ENCODE measurements around the gene PIM1.
"Not testable (repeated sequence)": the region's sequence is repeated elsewhere in the genome, so short reads cannot be mapped to it uniquely, and the experiment has no call there.

PIM1 gene

DNA sequence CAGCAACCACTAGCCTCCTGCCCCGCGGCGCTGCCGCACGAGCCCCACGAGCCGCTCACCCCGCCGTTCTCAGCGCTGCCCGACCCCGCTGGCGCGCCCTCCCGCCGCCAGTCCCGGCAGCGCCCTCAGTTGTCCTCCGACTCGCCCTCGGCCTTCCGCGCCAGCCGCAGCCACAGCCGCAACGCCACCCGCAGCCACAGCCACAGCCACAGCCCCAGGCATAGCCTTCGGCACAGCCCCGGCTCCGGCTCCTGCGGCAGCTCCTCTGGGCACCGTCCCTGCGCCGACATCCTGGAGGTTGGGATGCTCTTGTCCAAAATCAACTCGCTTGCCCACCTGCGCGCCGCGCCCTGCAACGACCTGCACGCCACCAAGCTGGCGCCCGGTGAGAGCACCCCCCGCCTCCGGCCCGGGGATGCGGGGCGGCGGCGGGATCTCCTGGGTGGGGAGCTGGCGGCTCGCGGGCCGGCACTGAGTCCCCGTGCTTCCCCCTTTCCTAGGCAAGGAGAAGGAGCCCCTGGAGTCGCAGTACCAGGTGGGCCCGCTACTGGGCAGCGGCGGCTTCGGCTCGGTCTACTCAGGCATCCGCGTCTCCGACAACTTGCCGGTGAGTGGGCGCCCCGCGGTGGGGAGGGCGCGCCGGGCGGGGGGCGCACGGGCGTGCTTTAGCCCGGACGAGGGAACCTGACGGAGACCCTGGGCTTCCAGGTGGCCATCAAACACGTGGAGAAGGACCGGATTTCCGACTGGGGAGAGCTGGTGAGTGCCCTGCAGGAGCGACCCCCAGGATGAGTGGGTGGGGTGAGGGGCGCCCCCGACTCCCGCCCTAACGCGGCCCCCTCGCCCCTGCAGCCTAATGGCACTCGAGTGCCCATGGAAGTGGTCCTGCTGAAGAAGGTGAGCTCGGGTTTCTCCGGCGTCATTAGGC, 585 bp downstream of the PIM1 start:
- peak overlapping the region; percentile 97 for H3K4me3 ChIP-seq (ENCODE audit: low read depth, low read length)

DNA sequence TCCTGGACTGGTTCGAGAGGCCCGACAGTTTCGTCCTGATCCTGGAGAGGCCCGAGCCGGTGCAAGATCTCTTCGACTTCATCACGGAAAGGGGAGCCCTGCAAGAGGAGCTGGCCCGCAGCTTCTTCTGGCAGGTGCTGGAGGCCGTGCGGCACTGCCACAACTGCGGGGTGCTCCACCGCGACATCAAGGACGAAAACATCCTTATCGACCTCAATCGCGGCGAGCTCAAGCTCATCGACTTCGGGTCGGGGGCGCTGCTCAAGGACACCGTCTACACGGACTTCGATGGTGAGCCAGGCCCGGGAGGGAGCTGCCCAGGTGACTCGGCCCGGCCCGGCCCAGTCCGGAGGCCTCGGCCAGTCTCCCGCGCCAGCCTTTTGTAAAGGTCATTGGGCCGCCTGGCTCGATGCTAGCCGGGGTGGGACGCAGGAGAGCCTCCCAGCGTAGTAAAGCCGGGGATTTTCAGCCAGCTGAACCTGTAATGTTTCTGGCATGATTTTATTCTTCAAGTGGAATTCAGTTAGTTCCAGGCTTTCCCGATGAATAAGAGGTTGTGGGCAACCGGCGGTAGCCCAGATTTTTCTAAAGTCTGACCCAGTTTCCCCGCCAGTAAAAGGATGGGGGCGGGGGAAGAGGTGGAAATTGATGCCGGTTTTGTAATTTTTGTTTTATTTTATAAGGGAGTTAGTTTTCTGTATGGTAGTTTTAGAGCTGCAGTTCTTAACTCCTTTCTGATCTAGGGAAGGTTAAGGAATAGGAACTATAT, 1.4 kb downstream of the PIM1 start:
- peak overlapping the region; percentile 97 for H3K4me3 ChIP-seq (ENCODE audit: low read depth, low read length)

DNA sequence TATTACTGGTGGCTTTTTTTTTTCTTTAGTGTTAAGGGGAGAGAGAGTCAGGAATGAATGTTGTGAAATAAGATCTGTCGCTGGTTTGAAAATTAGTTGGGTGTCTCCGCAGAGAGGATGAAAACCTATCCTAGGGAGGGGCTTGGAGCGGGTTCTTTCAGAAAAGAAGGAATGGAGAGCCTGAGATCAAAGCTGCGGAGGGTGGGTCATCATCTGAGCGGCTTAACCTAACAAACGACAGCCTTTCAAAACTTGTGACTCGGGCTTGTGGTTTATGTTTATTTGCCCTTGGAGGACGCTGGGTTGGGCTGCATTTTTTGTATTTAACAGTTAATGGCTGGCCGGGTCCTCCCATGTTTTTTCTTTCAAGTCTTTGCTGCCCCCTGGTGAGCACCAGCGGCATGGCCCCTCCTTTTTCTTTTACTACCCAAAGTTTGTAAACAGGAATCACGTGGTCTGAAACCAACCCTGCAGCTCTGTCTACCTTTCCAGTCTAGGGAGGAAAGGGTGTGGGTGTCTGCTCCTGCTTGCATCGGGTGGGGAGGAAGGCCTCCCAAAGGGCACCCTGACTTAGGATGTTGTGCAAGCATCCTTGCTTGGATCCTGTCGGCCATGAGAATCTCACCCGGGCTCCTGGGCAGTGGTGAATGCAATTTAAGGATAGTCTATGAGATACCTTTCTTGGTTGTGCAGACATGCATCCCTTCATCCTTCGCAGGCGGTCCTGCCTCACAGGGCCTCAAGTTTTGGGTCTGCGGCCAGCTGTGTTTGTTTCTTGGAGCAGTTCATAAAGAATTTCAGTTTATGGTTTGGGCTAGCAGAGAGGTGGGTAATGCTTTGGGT, 2.2 kb downstream of the PIM1 start:
- peak overlapping the region; percentile 97 for H3K4me3 ChIP-seq (ENCODE audit: low read depth, low read length)

DNA sequence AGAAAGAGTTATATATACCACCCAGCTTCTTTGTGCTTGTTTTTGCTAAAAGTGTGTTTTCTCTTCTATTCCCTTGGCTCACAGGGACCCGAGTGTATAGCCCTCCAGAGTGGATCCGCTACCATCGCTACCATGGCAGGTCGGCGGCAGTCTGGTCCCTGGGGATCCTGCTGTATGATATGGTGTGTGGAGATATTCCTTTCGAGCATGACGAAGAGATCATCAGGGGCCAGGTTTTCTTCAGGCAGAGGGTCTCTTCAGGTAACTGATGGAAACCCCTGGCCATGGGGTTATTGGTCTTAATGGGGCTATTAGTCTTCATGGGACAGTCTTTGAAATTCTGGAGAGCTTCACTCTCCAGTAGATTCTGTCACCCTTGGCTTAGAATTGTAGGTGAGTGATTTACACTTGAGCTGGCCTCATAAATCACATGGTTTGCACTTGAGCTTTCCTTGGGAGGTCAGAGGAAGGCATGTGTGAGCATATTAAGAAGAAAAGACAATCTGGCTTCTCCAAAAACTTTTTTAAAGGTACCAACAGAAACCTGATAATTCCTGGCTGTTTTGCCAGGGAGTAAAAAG, 3.0 kb downstream of the PIM1 start:
- peak overlapping the region; percentile 97 for H3K4me3 ChIP-seq (ENCODE audit: low read depth, low read length)

DNA sequence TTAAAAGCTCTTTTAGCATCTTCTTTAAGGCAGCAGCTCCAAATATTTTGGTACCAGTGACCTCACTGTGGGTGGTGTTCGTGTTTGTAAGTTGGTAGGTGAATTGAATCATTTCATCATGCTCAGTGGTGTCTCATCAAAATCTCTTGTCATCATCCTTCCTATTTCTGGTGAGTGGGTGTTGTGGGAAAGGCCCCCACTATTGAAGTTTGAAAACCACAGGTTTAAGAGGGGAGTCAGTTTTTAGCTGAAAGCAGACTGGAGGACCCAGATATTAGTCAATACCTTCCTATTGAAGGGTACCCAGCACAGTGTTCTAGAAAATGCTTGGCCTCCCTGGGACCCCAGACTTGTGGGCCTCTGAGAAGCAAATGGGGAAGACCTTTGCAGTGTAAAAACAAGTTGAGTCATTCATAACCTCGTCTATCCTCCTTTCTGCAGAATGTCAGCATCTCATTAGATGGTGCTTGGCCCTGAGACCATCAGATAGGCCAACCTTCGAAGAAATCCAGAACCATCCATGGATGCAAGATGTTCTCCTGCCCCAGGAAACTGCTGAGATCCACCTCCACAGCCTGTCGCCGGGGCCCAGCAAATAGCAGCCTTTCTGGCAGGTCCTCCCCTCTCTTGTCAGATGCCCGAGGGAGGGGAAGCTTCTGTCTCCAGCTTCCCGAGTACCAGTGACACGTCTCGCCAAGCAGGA, 3.7 kb downstream of the PIM1 start:
- H3K4me3 ChIP-seq (ENCODE audit: low read depth, low read length) = no peak overlapping the region

DNA sequence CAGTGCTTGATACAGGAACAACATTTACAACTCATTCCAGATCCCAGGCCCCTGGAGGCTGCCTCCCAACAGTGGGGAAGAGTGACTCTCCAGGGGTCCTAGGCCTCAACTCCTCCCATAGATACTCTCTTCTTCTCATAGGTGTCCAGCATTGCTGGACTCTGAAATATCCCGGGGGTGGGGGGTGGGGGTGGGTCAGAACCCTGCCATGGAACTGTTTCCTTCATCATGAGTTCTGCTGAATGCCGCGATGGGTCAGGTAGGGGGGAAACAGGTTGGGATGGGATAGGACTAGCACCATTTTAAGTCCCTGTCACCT, 4.2 kb downstream of the PIM1 start:
- no peak overlapping the region for H3K4me3 ChIP-seq (ENCODE audit: low read depth, low read length)

DNA sequence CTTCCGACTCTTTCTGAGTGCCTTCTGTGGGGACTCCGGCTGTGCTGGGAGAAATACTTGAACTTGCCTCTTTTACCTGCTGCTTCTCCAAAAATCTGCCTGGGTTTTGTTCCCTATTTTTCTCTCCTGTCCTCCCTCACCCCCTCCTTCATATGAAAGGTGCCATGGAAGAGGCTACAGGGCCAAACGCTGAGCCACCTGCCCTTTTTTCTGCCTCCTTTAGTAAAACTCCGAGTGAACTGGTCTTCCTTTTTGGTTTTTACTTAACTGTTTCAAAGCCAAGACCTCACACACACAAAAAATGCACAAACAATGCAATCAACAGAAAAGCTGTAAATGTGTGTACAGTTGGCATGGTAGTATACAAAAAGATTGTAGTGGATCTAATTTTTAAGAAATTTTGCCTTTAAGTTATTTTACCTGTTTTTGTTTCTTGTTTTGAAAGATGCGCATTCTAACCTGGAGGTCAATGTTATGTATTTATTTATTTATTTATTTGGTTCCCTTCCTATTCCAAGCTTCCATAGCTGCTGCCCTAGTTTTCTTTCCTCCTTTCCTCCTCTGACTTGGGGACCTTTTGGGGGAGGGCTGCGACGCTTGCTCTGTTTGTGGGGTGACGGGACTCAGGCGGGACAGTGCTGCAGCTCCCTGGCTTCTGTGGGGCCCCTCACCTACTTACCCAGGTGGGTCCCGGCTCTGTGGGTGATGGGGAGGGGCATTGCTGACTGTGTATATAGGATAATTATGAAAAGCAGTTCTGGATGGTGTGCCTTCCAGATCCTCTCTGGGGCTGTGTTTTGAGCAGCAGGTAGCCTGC, 4.8 kb downstream of the PIM1 start:
- no peak overlapping the region for H3K4me3 ChIP-seq (ENCODE audit: low read depth, low read length)

DNA sequence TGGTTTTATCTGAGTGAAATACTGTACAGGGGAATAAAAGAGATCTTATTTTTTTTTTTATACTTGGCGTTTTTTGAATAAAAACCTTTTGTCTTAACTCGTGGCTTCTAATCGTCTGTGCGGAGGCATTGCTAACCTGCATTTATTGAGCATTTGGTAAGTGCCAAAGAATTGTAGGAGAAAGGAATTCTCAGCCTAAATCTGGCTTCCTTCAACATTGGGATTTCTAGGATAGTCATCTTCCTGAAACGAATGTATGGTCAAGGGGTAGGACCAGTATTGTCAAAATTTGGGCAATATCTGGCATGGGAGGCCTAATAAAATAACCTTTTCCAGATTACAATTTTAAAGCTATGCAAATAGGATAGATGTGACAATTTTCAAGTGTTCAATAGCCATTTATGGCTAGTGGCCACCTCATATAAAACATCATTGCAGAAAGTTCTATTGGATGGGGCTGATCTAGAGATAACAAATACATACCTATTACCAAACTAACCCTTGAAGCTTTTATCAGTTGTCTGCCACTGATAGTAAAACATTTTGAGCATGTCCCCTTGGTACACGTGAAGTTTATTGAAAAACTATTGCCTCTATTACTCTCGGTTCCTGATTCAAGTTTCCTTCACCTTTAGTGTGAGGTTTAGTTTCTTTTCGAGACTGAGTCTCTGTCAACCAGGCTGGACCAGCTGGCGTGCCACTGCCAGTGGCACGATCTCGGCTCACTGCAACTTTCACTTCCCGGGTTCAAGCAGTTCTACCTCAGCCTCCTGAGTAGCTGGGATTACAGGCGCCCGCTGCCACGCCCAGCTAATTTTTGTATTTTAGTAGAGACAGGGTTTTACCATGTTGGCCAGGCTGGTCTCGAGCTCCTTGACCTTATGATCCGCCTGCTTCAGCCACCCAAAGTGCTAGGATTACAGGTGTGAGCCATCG, 5.6 kb downstream of the PIM1 start:
- no peak overlapping the region for H3K4me3 ChIP-seq (ENCODE audit: low read depth, low read length)

DNA sequence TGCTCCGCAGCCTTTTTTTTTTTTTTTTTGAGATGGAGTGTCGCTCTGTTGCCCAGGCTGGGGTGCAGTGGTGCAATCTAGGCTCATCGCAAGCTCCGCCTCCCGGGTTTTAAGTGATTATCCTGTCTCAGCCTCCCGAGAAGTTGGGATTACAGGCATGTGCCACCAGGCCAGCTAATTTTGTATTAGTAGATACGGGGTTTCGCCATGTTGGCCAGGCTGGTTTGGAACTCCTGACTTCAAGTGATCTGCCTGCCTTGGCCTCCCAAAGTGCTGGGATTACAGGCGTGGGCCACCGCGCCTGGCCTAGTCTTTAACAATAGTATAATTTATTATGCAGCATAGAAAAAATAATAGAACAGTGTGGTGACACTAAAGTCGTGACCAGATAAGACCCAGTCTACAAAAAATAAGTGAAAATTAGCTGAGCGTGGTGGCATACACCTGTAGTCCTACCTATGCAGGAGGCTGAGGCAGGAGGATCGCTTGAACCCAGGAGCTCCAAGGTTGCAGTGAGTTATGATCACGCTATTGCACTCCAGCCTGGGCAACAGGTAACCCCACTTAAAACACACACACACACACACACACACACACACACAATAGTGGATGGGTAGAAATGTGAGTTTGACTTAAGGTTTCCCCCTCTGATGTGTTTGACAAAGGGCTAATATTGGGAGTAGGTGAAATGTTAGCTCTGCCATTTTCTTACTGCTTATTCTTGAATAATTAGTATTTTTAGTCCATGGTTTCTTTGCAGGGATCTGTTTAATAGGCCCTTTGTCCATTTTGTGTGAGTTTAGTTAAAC, 6.5 kb downstream of the PIM1 start:
- no peak overlapping the region for H3K4me3 ChIP-seq (ENCODE audit: low read depth, low read length)

DNA sequence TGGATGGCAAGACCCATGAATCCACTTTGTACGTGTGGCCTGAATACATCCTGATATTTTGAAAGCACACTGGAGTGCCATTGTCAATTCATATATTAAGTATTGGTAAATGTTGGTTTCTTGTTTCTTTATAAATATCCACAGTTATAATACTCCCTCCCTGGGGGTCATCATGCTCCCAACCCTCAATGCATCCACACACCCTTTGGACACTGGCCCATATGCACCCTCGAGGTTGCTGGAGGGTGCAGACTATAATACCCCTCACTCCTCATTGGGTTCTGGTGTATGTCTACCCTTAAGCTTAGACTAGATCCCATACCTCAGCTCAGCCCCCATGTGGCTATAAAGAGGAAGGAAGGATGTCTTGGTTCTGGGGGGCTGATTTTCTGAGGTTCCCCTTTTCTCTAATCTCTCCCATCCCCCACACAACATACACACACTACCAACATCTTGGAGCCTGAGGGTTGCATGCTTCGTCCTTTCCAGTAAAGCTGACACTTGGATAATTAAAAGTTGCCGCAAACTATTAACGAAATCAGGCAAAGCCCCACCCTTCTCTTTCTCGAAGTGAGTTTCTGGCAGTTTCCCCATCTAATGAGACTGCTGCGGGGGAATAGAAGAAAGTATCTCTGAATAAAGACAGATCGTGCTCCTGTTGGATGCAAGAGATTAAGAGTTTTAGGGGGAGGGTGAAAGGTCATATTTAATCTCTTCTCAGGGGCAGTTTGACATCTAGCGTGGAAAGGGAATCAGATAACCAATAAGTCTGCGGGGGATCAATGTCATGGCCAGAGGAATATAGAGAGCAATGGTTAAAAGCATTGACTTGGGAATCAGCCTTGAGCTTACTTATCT, 7.4 kb downstream of the PIM1 start:
- H3K4me3 ChIP-seq (ENCODE audit: low read depth, low read length) = no peak overlapping the region

DNA sequence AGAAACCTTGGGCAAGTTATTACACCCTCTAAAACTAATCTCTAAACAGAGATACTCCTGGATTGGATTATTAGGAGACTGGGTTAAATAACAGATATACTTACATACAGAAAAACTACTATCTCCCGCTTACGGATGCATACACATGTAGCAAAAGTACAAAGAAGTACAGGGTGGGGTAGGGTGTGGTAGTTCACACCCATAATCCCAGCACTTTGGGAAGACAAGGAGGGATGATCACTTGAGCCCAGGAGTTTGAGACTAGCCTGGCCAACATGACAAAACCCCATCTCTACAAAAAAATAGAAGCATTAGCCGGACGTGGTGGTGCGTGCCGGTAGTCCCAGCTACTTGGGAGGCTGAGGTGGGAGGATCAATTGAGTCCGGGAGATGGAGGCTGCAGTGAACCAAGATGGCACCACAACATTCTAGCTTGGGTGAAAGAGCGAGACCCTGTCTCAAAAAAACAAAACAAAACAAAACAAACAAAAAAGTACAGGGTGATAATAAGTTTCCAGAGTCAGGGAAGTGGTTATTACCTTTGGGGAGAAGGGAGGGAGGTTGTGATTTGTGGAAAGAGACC, 8.1 kb downstream of the PIM1 start:
- no peak overlapping the region for H3K4me3 ChIP-seq (ENCODE audit: low read depth, low read length)

DNA sequence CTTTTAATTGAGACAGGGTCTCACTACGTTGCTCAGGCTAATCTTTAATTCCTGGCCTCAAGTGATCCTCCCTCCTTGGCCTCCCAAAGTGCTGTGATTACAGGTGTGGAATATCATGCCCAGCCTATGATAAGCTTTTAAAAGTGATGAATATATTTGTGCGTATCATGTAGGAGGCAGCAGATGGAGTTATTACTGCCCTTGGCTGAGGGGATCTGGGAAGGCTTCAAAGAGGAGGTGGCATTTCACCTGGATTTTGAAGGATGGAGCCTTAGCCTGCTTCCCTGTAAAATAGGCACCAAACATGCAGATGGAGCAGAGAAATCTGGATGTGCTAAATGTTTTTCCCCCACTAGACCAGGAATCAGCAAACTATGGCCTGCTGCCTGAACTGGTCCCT, 10.1 kb downstream of the PIM1 start:
- H3K4me3 ChIP-seq (ENCODE audit: low read depth, low read length) = no peak overlapping the region

DNA sequence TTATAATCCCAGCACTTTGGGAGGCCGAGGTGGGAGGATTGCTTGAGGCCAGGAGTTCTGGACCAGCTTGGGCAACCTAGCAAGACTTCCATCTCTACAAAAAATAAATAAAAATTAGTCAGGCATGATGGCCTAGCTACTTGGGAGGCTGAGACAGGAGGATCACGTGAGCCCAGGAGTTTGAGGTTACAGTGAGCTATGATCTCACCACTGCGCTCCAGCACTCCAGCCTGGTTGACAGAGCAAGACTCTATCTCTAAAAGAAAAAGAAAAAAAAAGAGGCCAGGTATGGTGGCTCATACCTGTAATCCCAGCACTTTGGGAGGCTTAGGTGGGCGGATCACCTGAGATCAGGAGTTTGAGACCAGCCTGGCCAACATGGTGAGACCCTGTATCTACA, 10.7 kb downstream of the PIM1 start:
- H3K4me3 ChIP-seq (ENCODE audit: low read depth, low read length) = not testable (repeated sequence)

DNA sequence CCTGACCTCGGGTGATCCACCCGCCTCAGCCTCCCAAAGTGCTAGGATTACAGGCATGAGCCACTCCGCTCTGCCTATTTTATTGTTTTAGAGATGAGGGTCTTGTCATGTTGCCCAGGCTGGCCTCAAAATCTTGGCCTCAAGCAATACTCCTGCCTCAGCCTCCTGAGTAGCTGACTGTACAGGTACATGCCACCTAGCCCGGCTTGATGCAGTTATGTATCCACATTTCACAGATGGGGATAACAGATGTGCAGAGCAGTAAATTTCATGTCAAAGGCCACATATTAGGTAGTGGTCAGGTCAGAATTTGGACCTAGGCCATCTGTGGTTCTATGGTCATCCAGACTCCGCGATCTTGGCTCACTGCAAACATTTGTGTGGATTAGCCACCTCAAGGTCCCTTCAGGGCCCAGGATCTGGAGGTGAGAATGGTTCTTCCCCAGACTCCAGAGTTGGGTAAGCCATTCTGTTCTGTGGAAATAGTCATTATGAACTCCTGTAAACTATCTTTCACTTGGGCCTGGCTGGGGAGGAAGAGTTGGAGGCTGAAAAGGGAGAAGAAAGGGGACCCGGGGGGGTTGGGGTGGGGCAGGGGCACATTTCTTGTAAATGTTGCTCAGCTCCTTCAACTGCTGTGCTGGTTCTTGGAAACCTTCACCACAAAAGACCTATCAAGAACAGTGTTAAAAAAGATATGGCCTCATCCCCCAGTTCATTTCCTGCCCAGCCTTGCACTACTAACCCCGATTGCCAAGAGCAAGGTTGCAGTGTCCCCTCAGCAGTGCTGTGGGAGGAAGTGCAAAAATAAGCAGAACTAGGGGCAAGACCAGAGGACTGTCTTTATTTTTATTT, 13.0 kb downstream of the PIM1 start:
- H3K4me3 ChIP-seq (ENCODE audit: low read depth, low read length) = no peak overlapping the region

DNA sequence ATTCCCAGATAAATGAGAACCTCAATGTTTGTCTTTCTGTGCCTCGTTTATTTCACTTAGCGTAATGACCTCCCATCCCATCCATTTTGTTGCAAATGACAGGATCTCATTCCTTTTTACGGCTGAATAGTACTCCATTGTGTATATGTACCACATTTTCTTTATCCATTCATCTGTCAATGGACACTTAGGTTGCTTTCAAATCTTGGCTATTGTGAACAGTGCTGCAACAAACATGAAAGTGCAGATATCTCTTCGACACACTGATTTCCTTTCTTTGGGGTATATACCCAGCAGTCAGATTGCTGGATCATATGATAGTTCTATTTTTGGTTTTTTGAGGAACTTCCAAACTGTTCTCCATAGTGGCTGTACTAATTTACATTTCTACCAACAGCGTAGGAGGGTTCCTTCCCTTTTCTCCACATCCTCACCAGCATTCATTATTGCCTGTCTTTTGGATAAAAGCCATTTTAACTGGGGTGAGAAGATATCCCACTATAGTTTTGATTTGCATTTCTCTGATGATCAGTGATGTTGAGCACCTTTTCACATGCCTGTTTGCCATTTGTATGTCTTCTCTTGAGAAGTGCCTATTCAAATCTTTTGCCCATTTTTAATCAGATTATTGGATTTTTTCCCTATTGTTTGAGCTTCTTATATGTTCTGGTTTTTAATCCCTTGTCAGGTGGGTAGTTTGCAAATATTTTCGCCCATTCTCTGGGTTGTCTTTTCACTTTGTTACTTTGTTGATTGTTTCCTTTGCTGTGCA, 16.2 kb downstream of the PIM1 start:
- not testable (repeated sequence) for H3K4me3 ChIP-seq (ENCODE audit: low read depth, low read length)
